ENCODE measurements around the gene LBHD2. TPM values are rescaled to one million over a fixed set of nuclear protein-coding genes. Genes with fewer than 3 reads are reported as not detected.

The LBHD2 gene
- total and polyA plus RNA-seq, 2 donors (not counting 1 experiment from before 2014, with no cell fraction given): not detected

- H3K9ac ChIP-seq (ENCODE audit: low read length): no peak overlapping the region
- POLR2A ChIA-PET: no interaction called here
- peaks cover 17% of the 10 kb centered on the region for H3K4me1 Mint-ChIP-seq
- H4K20me1 ChIP-seq (ENCODE audit: control insufficient read depth, insufficient read depth, low read length, poor library complexity, severe bottlenecking): no peaks in the 10 kb centered on the region
- H3K4me1 ChIP-seq (ENCODE audit: control insufficient read depth in 2 of 2, insufficient read depth in 2 of 2, low read length in 2 of 2): peaks cover 0 to 11% of the 10 kb centered on the region in 2 donors
- WGBS (ENCODE audit: insufficient coverage): 53% methylated on average over 66 of the region's 66 CpGs
- no peaks in the 10 kb centered on the region for H3K9me3 ChIP-seq (ENCODE audit: control extremely low read depth in 1 of 3, control insufficient read depth in 2 of 3, insufficient read depth in 1 of 3, low read length in 2 of 3)
- no peaks in the 10 kb centered on the region for H3K79me2 ChIP-seq (ENCODE audit: control insufficient read depth, insufficient read depth, low read length)
- ATAC-seq (ENCODE audit: low read depth) (no peak), DNase-seq (no peak)
- H3K4me3 ChIP-seq (ENCODE audit: control extremely low read depth in 1 of 5, extremely low read depth in 1 of 5, insufficient read depth in 1 of 5, low read depth in 2 of 5, low read length in 4 of 5): no peak overlapping the region
- TF ChIP-seq EZH2 (IDR thresholded peaks at IDR 0.05; ENCODE audit: borderline replicate concordance, insufficient read depth, low read depth, low read length, poor library complexity, severe bottlenecking) (no peak), CTCF (IDR thresholded peaks at IDR 0.05) (no peak)
- peaks cover 0 to 21% (median 3%) of the 10 kb centered on the region in 4 experiments for H3K27me3 ChIP-seq (replicated peaks in 1 of 4; ENCODE audit: control extremely low read depth in 1 of 4, control insufficient read depth in 3 of 4, insufficient read depth in 4 of 4, low read length in 3 of 4)
- CTCF ChIA-PET: interaction anchor here (1.6 kb wide), 1 partner anchor 34 kb away, joined by 4 read pairs; no protein-coding TSS in a partner anchor
- peaks cover 28% of the 10 kb centered on the region for H3K27me3 Mint-ChIP-seq
- H3K27ac Mint-ChIP-seq: no peak overlapping the region
- no peaks in the 10 kb centered on the region for H3K9me3 Mint-ChIP-seq (ENCODE audit: insufficient read depth)
- no peaks in the 10 kb centered on the region for H3K36me3 ChIP-seq (replicated peaks in 1 of 2; ENCODE audit: control extremely low read depth in 1 of 2, control insufficient read depth in 1 of 2, extremely low read depth in 1 of 2, insufficient read depth in 2 of 2, low read length in 1 of 2)
- no peak overlapping the region for H2AFZ ChIP-seq (ENCODE audit: insufficient read depth, low read depth, low read length, poor library complexity, severe bottlenecking)
- no peak overlapping the region for H3K4me3 Mint-ChIP-seq
- intact Hi-C loops (cut with micrococcal nuclease): no loop called here
- no peak overlapping the region for H3K4me2 ChIP-seq (replicated peaks; ENCODE audit: low read depth, low read length, poor library complexity, severe bottlenecking)
- H3K27ac ChIP-seq (ENCODE audit: low read length in 2 of 2): no peak overlapping the region
Observed at GRCh38 chr14:103138301-103139131, 54.5 kb downstream of the LBHD2 start.
